IMR-90 (cell line): ENCODE measurements around the gene ITGAE. TPM values are rescaled to one million over a fixed set of nuclear protein-coding genes. Genes with fewer than 3 reads are reported as not detected.

Experiments
- ATAC-seq: fragments of 200-7000 bp; cut with Tn5 transposase; 2 replicates; pipeline ENCODE4 v1.9.1; 2020; ENCODE audit warnings: low read depth, mild to moderate bottlenecking, moderate library complexity
- BruUV-seq: library from RNA; stranded (reverse); fragments of 400-500 nt; replicated peaks from 2 replicates; lab custom pipeline; 2021; lab: Mats Ljungman, UMichigan
- CTCF ChIA-PET: fragments of 300-600 bp; formaldehyde crosslinking; extraction: SDS; loops from one replicate; lab custom pipeline; 2021; ENCODE audit warnings: antibody characterized with exemption; lab: Yijun Ruan, JAX
- POLR2A ChIA-PET: fragments of 300-600 bp; sonication (Branson Sonifier 250); formaldehyde crosslinking; loops from one replicate; lab custom pipeline; 2022; ENCODE audit warnings: antibody characterized with exemption; ENCODE audit not compliant: unreplicated experiment; lab: Charles Lee
- DNase-seq: peaks from one replicate; pipeline ENCODE4 v3.0.0; 2013
- H2AFZ ChIP-seq: replicated peaks from 2 replicates; pipeline ENCODE3; 2013; ENCODE audit warnings: low read length, mild to moderate bottlenecking; ENCODE audit not compliant: poor library complexity
- H2AK5ac ChIP-seq: 2 replicates; pipeline ENCODE4 v1.6.1; 2013; ENCODE audit warnings: low read depth, low read length, inconsistent platforms
- H2AK9ac ChIP-seq: replicated peaks from 2 replicates; pipeline ENCODE3; 2013; ENCODE audit warnings: mild to moderate bottlenecking, low read depth, low read length, moderate library complexity; ENCODE audit not compliant: poor library complexity
- H2BK120ac ChIP-seq: 2 replicates; pipeline ENCODE4 v1.6.1; 2013; ENCODE audit warnings: low read depth, low read length, inconsistent platforms
- H2BK15ac ChIP-seq: 3 replicates; pipeline ENCODE4 v1.6.1; 2013; ENCODE audit warnings: low read depth, low read length, inconsistent platforms
- H2BK20ac ChIP-seq: 2 replicates; pipeline ENCODE4 v1.6.1; 2013; ENCODE audit warnings: low read depth, mild to moderate bottlenecking, inconsistent platforms, low read length, moderate library complexity
- H2BK5ac ChIP-seq: 2 replicates; pipeline ENCODE4 v1.6.1; 2013; ENCODE audit warnings: mild to moderate bottlenecking, low read depth, low read length, inconsistent platforms; ENCODE audit not compliant: poor library complexity, severe bottlenecking
- H3K14ac ChIP-seq: replicated peaks from 2 replicates; pipeline ENCODE4 v1.6.1; 2013; ENCODE audit warnings: low read depth, low read length, inconsistent platforms
- H3K18ac ChIP-seq: 2 replicates; pipeline ENCODE4 v1.6.1; 2013; ENCODE audit warnings: low read depth, low read length, control low read depth
- H3K23ac ChIP-seq: 2 replicates; pipeline ENCODE4 v1.6.1; 2013; ENCODE audit warnings: low read depth, low read length, inconsistent platforms
- H3K27ac ChIP-seq: 2 replicates; pipeline ENCODE4 v1.5.1; 2013; ENCODE audit warnings: mild to moderate bottlenecking, control low read depth, low read length; ENCODE audit not compliant: insufficient read depth
- H3K27me3 ChIP-seq: 2 replicates; pipeline ENCODE4 v1.6.1; 2013; ENCODE audit warnings: low read length; ENCODE audit not compliant: control insufficient read depth, insufficient read depth
- H3K36me3 ChIP-seq: 2 replicates; pipeline ENCODE4 v1.6.1; 2013; ENCODE audit warnings: low read length, mixed read lengths; ENCODE audit not compliant: control insufficient read depth, insufficient read depth
- H3K4ac ChIP-seq: 2 replicates; pipeline ENCODE4 v1.6.1; 2013; ENCODE audit warnings: low read depth, low read length, inconsistent platforms
- H3K4me1 ChIP-seq: 2 replicates; pipeline ENCODE4 v1.6.1; 2013; ENCODE audit warnings: low read length, mixed read lengths; ENCODE audit not compliant: control insufficient read depth, insufficient read depth
- H3K4me2 ChIP-seq: 2 replicates; pipeline ENCODE4 v1.6.1; 2013; ENCODE audit warnings: low read depth, mild to moderate bottlenecking, control low read depth, low read length, moderate library complexity
- H3K4me3 ChIP-seq: 2 replicates; pipeline ENCODE4 v1.5.1; 2013; ENCODE audit warnings: low read depth, mild to moderate bottlenecking, control low read depth, low read length, moderate library complexity; ENCODE audit not compliant: insufficient read depth
- H3K56ac ChIP-seq: 2 replicates; pipeline ENCODE4 v1.6.1; 2013; ENCODE audit warnings: low read length, inconsistent platforms; ENCODE audit not compliant: insufficient read depth; ENCODE audit errors: extremely low read depth
- H3K79me1 ChIP-seq, 2 experiments: 2 replicates each; pipeline ENCODE4 v1.6.1; 2013; ENCODE audit warnings: low read length in 2 of 2, inconsistent platforms in 1 of 2, low read depth in 1 of 2
- H3K9ac ChIP-seq: 2 replicates; pipeline ENCODE4 v1.6.1; 2013; ENCODE audit warnings: low read depth, low read length, control low read depth
- H3K9me1 ChIP-seq: 2 replicates; pipeline ENCODE4 v1.6.1; 2013; ENCODE audit warnings: low read length, inconsistent platforms; ENCODE audit not compliant: insufficient read depth
- H3K9me3 ChIP-seq: 2 replicates; pipeline ENCODE4 v1.6.1; 2013; ENCODE audit warnings: low read length; ENCODE audit not compliant: control insufficient read depth, insufficient read depth
- H4K20me1 ChIP-seq: 2 replicates; pipeline ENCODE4 v1.6.1; 2013; ENCODE audit warnings: low read length, inconsistent platforms; ENCODE audit not compliant: insufficient read depth
- H4K5ac ChIP-seq: 2 replicates; pipeline ENCODE4 v1.6.1; 2013; ENCODE audit warnings: mild to moderate bottlenecking, low read depth, low read length, control low read depth
- H4K8ac ChIP-seq, 2 experiments: 2 replicates each; pipeline ENCODE4 v1.6.1; 2013; ENCODE audit warnings: low read depth in 2 of 2, low read length in 2 of 2, control low read depth in 1 of 2, inconsistent platforms in 1 of 2
- H4K91ac ChIP-seq: 2 replicates; pipeline ENCODE4 v1.6.1; 2013; ENCODE audit warnings: low read depth, low read length, inconsistent platforms; ENCODE audit not compliant: insufficient read depth
- CEBPB ChIP-seq: IDR thresholded peaks from 2 replicates; pipeline ENCODE4 v1.6.1; 2012; ENCODE audit warnings: low read depth, low read length, improper control_type of control experiment
- CHD1 ChIP-seq: IDR thresholded peaks from 2 replicates; pipeline ENCODE4 v1.6.1; 2012; ENCODE audit warnings: low read depth, low read length, improper control_type of control experiment
- ELK1 ChIP-seq: fragments of 150-350 bp; IDR thresholded peaks from 2 replicates; pipeline ENCODE4 v1.6.1; 2016; ENCODE audit warnings: low read depth, mild to moderate bottlenecking, low read length, moderate library complexity, borderline replicate concordance
- FOS ChIP-seq: fragments of 150-350 bp; IDR thresholded peaks from 2 replicates; pipeline ENCODE4 v1.6.1; 2016; ENCODE audit warnings: low read depth, low read length
- MAZ ChIP-seq: IDR thresholded peaks from 2 replicates; pipeline ENCODE4 v1.6.1; 2012; ENCODE audit warnings: low read depth, mild to moderate bottlenecking, low read length, improper control_type of control experiment, moderate library complexity, borderline replicate concordance
- MXI1 ChIP-seq: IDR thresholded peaks from 2 replicates; pipeline ENCODE4 v1.6.1; 2012; ENCODE audit warnings: low read depth, mild to moderate bottlenecking, low read length, moderate library complexity, borderline replicate concordance
- NFE2L2 ChIP-seq: fragments of 150-350 bp; IDR thresholded peaks from 2 replicates; pipeline ENCODE4 v1.6.1; 2016; ENCODE audit warnings: low read depth, mild to moderate bottlenecking, low read length
- POLR2A ChIP-seq: IDR thresholded peaks from 2 replicates; pipeline ENCODE4 v1.6.1; 2012; ENCODE audit warnings: mild to moderate bottlenecking, low read depth, low read length
- RFX5 ChIP-seq: IDR thresholded peaks from 2 replicates; pipeline ENCODE4 v1.8.0; 2012; ENCODE audit warnings: low read depth, mild to moderate bottlenecking, low read length, moderate library complexity
- USF2 ChIP-seq: fragments of 150-350 bp; IDR thresholded peaks from 2 replicates; pipeline ENCODE4 v1.6.1; 2017; ENCODE audit warnings: mild to moderate bottlenecking, antibody characterized with exemption, low read length, low read depth
- WGBS, 2 experiments: methylation state at CpG; one replicate each; pipeline versions ENCODE4 v1.1.5 to v1.1.7; 2013; ENCODE audit warnings: missing lambda C conversion rate in 2 of 2; ENCODE audit not compliant: insufficient read length in 1 of 2; ENCODE audit errors: extremely low coverage in 2 of 2; 5-methylcytosine and 5-hydroxymethylcytosine counted together
- dilution Hi-C: fragments of 300-500 bp; cut with HindIII; formaldehyde crosslinking; loops from one replicate; pipeline ENCODE4 v1.14.3; 2018; ENCODE audit warnings: low sequenced_read_pairs; ENCODE audit not compliant: unreplicated experiment
- in situ Hi-C: fragments of 300-500 bp; cut with MboI; formaldehyde crosslinking; loops from 3 replicates; pipeline ENCODE4 v1.14.3; 2019; ENCODE audit warnings: low sequenced_read_pairs, inconsistent platforms, mixed read lengths
- intact Hi-C: fragments of 100-400 bp; cut with micrococcal nuclease; formaldehyde crosslinking; loops from 2 replicates; pipeline ENCODE4 v1.10.0; 2022
- polyA plus RNA-seq, 3 experiments: library from polyadenylated mRNA; depleted of rRNA; stranded (reverse); fragments of >200 nt; gene quantifications; 2 replicates each; pipeline ENCODE4 v1.2.3, GENCODE V29; 2012; ENCODE audit warnings: low replicate concordance in 1 of 3
- total RNA-seq: library from RNA; depleted of rRNA; stranded (reverse); fragments of >200 nt; gene quantifications from 2 replicates; pipeline ENCODE4 v1.2.3, GENCODE V29; 2012

ITGAE gene
- total and polyA plus RNA-seq, 2 of the 4 experiments (the other 2 are of a cell fraction) = 54.1 to 60.8 TPM

GRCh38 chr17:3750926-3751325, 50.1 kb downstream of the ITGAE start:
- Histone ChIP-seq H3K4me1 (no peaks in the 10 kb centered on the region), H3K23ac (no peak overlapping the region), H3K36me3 (no peaks in the 10 kb centered on the region), H2BK5ac (no peak overlapping the region), H2AK5ac (no peak overlapping the region; the same call in 1 of the 2 replicates), H3K4me2 (no peak overlapping the region), H3K9ac (no peak overlapping the region), H3K14ac (no peak overlapping the region), H3K18ac (no peak overlapping the region), H4K8ac (no peak overlapping the region), H2AFZ (no peak overlapping the region), H2AK9ac (no peak overlapping the region), H2BK120ac (no peak overlapping the region), H3K9me1 (no peaks in the 10 kb centered on the region; the same call in 1 of the 2 replicates), H3K79me1 (no peaks in the 10 kb centered on the region), H2BK15ac (no peak overlapping the region), H4K91ac (no peak overlapping the region), H4K5ac (no peak overlapping the region), H3K9me3 (no peaks in the 10 kb centered on the region), H3K27me3 (peaks cover 44% of the 10 kb centered on the region), H3K27ac (no peak overlapping the region), H4K20me1 (no peaks in the 10 kb centered on the region), H2BK20ac (no peak overlapping the region), H3K4ac (no peak overlapping the region), H3K4me3 (no peak overlapping the region), H3K56ac (no peak overlapping the region)
- BruUV-seq = no TSS peak
- 76% methylated on average over 7 of the region's 8 CpGs; no CpG with 5 or more reads in 1 of the 2 experiments for WGBS, 2 experiments
- dilution Hi-C loops (no loop called here), intact Hi-C loops (no loop called here), in situ Hi-C loops (no loop called here)
- CTCF ChIA-PET = interaction anchor here (1.0 kb wide), 1 partner anchor 13 kb away, joined by 3 read pairs; no protein-coding TSS in a partner anchor
- ATAC-seq (no peak), DNase-seq (no peak)
- TF ChIP-seq NFE2L2 (no peak), MAZ (no peak), CEBPB (no peak), MXI1 (no peak), FOS (no peak), USF2 (no peak), POLR2A (no peak), ELK1 (no peak), RFX5 (no peak), CHD1 (no peak)
- POLR2A ChIA-PET = interaction anchor here (0.5 kb wide), 1 partner anchor 8 kb away, joined by 9 read pairs; no protein-coding TSS in a partner anchor
